Spleen (tissue), 11 donors: ENCODE data around the gene CIAPIN1. TPM values are rescaled to one million over a fixed set of nuclear protein-coding genes. Genes with fewer than 3 reads are reported as not detected.
A peak's percentile ranks its signal among the peaks of the same experiment; 100 is the strongest.

Experiments
- DNase-seq: peaks from one replicate; pipeline ENCODE4 v3.0.0-alpha.2; 2020
- H3K27ac ChIP-seq, 8 donors: fragments of 200-600 bp; sonication (generic) in 7 of 8; 1 replicate in 4 of 8; 2 replicates in 4 of 8; pipeline versions ENCODE4 v1.5.0 to v1.8.0; 2016 to 2021; ENCODE audit warnings: inconsistent platforms in 4 of 8, mild to moderate bottlenecking in 4 of 8, moderate library complexity in 1 of 8
- H3K27me3 ChIP-seq, 7 donors: fragments of 200-600 bp; sonication (generic) in 6 of 7; replicated peaks in 1 of 7; 1 replicate in 4 of 7; 2 replicates in 3 of 7; pipeline versions ENCODE4 v1.5.0 to v1.8.0; 2016 to 2021; ENCODE audit warnings: inconsistent platforms in 3 of 7, mild to moderate bottlenecking in 1 of 7
- H3K36me3 ChIP-seq, 6 donors: fragments of 200-600 bp; sonication (generic) in 5 of 6; 1 replicate in 4 of 6; 2 replicates in 2 of 6; pipeline versions ENCODE4 v1.5.0 to v1.8.0; 2016 to 2021; ENCODE audit warnings: inconsistent platforms in 2 of 6
- H3K4me1 ChIP-seq, 6 donors: fragments of 200-600 bp; sonication (generic) in 5 of 6; 1 replicate in 3 of 6; 2 replicates in 3 of 6; pipeline versions ENCODE4 v1.5.0 to v1.8.0; 2016 to 2021; ENCODE audit warnings: inconsistent platforms in 3 of 6
- H3K4me3 ChIP-seq, 8 donors: fragments of 200-600 bp; sonication (generic) in 7 of 8; 1 replicate in 4 of 8; 2 replicates in 4 of 8; pipeline versions ENCODE4 v1.5.0 to v1.8.0; 2016 to 2021; ENCODE audit warnings: inconsistent platforms in 4 of 8, mild to moderate bottlenecking in 4 of 8, moderate library complexity in 2 of 8
- H3K9me3 ChIP-seq, 8 donors: fragments of 200-600 bp; sonication (generic) in 7 of 8; 1 replicate in 4 of 8; 2 replicates in 4 of 8; pipeline versions ENCODE4 v1.5.0 to v1.8.0; 2016 to 2021; ENCODE audit warnings: inconsistent platforms in 4 of 8
- POLR2A ChIP-seq, 3 donors: fragments of 450-650 bp; IDR thresholded peaks; one replicate each; pipeline ENCODE4 v1.5.1; 2017; ENCODE audit warnings: antibody characterized with exemption in 3 of 3, mild to moderate bottlenecking in 1 of 3
- POLR2AphosphoS5 ChIP-seq, 3 donors: sonication (generic); formaldehyde crosslinking; IDR thresholded peaks; one replicate each; pipeline ENCODE4 v1.5.1; 2017; ENCODE audit warnings: antibody characterized with exemption in 3 of 3
- WGBS, 5 donors: extraction: QIAGEN DNeasy Blood & Tissue Kit in 3 of 5; methylation state at CpG; one replicate each; pipeline versions ENCODE4 v1.1.5 to v1.1.7; 2013 to 2018; 5-methylcytosine and 5-hydroxymethylcytosine counted together
- intact Hi-C: fragments of 100-400 bp; cut with DNase I; formaldehyde crosslinking; loops from one replicate; pipeline ENCODE4 v1.15.0; 2023; ENCODE audit warnings: low total_unique reads
- polyA plus RNA-seq, 3 donors: library from polyadenylated mRNA; stranded (reverse); fragments of 200-250 nt; gene quantifications; one replicate each; pipeline ENCODE4 v1.2.1, GENCODE V29; 2013
- total RNA-seq, 7 donors: library from RNA; depleted of rRNA in 3 of 7; stranded (reverse); fragments of >200 nt in 3 of 7; fragmentation: NEBNext Ultra II Directional in 4 of 7; extraction: Animal tissue kit (Norgen Biotek cat#: 25700) in 4 of 7; gene quantifications; one replicate each; pipeline versions ENCODE4 v1.1.0 to v1.2.1, GENCODE V29; 2016 to 2021
- TF ChIP-seq, protein P1 (sequence below), 11 experiments: fragments of 200-600 bp in 7 of 11; fragments of 450-650 bp in 4 of 11; sonication (generic) in 4 of 11; IDR thresholded peaks in 8 of 11; conservative IDR thresholded peaks in 3 of 11; 1 replicate in 7 of 11; 2 replicates in 4 of 11; pipeline versions ENCODE4 v1.4.0 to v1.8.0; 2016 to 2021; ENCODE audit warnings: antibody characterized with exemption in 11 of 11, inconsistent platforms in 4 of 11, mild to moderate bottlenecking in 1 of 11
- donor health status: healthy with polysubstance abuse.
- donor health status: DM: no; HTN: no; CAD: no; lungs with moderate emphysema.
- donor health status: DM: no; HTN: no; CAD: no.
- donor health status: Bipolar disorder and iron deficiency.
- donor health status: healthy.
- donor health status: DM: no; HTN: no; CAD: no.
- donor health status: DM: yes; HTN: yes; CAD: no.

Gene CIAPIN1
- total and polyA plus RNA-seq, 10 donors, result 19.6 to 39.8 (median 28.7) TPM

DNA sequence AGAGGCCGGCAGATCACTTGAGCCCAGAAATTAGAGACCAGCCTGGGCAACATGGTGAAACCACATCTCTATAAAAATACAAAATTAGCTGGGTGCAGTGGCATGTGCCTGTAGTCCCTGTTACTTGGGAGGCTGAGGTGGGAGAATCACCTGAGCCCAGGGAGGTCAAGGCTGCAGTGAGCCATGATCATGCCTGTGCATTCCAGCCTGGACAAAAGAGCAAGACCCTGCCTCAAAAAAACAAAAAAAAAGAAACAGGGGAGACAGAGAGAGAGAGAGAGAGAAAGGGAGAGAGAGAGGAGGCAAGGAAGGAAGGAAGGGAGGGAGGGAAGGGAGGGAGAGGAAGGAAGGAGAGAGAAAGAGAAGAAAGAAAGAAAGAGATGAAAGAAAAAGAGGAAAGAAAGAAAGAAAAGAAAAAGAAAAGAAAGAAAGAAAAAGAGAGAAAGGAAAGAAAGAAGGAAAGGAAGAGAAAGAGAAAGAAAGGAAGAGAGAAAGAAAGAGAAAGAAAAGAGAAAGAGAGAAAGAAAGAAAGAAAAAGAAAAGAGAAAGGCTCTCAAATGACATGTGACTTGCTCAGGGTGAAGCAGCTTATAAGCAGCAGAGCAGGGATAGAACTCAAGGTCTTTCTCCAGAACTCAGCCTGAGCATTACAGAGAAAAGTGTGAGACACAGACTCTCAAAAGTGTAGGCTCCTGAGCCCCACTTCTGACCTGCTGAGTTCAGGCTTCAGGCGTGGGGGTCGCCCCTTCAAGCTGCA is 59.4 kb downstream of the CIAPIN1 start:
- H3K27me3 ChIP-seq, result no peaks in the 10 kb centered on the region
- H3K27ac ChIP-seq, result no peak overlapping the region
- TF ChIP-seq POLR2A (IDR thresholded peaks at IDR 0.05) (no peak), POLR2AphosphoS5 (IDR thresholded peaks at IDR 0.05) (no peak)
- TF ChIP-seq, protein P1, sequence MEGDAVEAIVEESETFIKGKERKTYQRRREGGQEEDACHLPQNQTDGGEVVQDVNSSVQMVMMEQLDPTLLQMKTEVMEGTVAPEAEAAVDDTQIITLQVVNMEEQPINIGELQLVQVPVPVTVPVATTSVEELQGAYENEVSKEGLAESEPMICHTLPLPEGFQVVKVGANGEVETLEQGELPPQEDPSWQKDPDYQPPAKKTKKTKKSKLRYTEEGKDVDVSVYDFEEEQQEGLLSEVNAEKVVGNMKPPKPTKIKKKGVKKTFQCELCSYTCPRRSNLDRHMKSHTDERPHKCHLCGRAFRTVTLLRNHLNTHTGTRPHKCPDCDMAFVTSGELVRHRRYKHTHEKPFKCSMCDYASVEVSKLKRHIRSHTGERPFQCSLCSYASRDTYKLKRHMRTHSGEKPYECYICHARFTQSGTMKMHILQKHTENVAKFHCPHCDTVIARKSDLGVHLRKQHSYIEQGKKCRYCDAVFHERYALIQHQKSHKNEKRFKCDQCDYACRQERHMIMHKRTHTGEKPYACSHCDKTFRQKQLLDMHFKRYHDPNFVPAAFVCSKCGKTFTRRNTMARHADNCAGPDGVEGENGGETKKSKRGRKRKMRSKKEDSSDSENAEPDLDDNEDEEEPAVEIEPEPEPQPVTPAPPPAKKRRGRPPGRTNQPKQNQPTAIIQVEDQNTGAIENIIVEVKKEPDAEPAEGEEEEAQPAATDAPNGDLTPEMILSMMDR (IDR thresholded peaks at IDR 0.05 in 8 of 11, conservative IDR thresholded peaks at IDR 0.05 in 3 of 11), result no peak
- no peaks in the 10 kb centered on the region for H3K9me3 ChIP-seq
- 70 to 87% (median 85%) methylated on average over 3 of the region's 3 CpGs for WGBS, 5 donors
- intact Hi-C loops, result no loop called here
- no peak overlapping the region for H3K4me3 ChIP-seq
- peaks cover 0 to 18% (median 12%) of the 10 kb centered on the region in 6 donors for H3K4me1 ChIP-seq
- DNase-seq, result no peak
- no peaks in the 10 kb centered on the region for H3K36me3 ChIP-seq

DNA sequence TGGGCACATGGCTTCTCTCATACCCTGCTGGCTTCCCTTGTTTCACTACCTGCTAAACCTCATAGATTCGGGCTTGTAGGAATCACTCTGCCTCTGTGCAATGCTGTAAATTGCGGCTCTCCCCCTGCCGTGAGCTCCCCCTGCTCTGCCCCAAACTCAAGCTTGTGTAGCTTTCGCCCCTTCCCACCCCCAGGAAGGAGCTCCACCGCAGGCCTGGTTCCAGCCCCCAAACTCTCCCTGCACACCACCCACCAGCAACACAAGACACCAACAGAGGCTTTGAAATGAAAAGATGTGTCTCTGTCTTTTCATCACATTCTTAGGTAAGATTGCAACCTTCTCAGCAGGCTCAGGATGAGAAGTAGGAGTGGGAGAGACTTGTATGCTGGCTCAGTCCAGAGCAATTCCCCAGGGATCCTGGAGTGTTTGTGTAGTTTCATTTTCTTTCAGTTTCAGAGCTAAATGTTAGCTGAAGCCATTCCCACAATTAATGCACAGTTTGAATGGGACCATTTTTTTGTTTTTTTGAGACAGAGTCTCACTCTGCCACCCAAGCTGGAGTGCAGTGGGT is 60.7 kb downstream of the CIAPIN1 start:
- intact Hi-C loops, result no loop called here
- Histone ChIP-seq H3K36me3 (no peaks in the 10 kb centered on the region), H3K4me1 (peaks cover 0 to 26% (median 15%) of the 10 kb centered on the region in 6 donors), H3K9me3 (no peaks in the 10 kb centered on the region), H3K27me3 (no peaks in the 10 kb centered on the region), H3K4me3 (no peak overlapping the region), H3K27ac (no peak overlapping the region)
- TF ChIP-seq POLR2AphosphoS5 (IDR thresholded peaks at IDR 0.05), result no peak
- TF ChIP-seq, protein P1 (IDR thresholded peaks at IDR 0.05 in 8 of 11, conservative IDR thresholded peaks at IDR 0.05 in 3 of 11), result no peak
- peak; percentile 43 for DNase-seq
- WGBS, 5 donors, result 79 to 91% (median 87%) methylated on average over 5 of the region's 5 CpGs

DNA sequence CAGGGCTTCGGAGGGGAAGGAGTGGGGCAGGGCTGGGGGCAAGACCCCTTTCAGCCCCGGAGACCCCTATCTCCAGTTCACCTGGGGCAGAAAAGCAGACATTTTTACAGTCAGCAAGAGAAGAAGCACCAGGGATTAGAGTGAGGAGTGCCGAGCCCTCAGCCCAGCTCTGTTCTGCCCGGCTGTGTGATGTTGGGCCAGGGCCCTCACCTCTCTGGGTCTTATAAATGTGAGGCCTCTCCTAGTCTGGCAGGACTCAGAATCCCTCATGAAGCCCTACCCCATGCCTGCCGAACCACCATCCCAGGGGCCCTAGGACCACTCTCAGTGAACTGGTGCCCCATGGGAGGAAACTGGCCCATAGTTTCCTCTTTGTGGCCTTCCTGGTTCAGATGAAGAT is 62.1 kb downstream of the CIAPIN1 start:
- Histone ChIP-seq H3K4me3 (no peak overlapping the region), H3K36me3 (no peaks in the 10 kb centered on the region), H3K27me3 (no peaks in the 10 kb centered on the region), H3K4me1 (peaks cover 0 to 37% (median 28%) of the 10 kb centered on the region in 6 donors), H3K27ac (no peak overlapping the region), H3K9me3 (no peaks in the 10 kb centered on the region)
- WGBS, 5 donors, result 80 to 92% (median 83%) methylated on average over 2 to 5 of the region's 5 CpGs
- intact Hi-C loops, result no loop called here
- peak; percentile 23 for DNase-seq
- TF ChIP-seq, protein P1 (IDR thresholded peaks at IDR 0.05 in 8 of 11, conservative IDR thresholded peaks at IDR 0.05 in 3 of 11), result no peak

DNA sequence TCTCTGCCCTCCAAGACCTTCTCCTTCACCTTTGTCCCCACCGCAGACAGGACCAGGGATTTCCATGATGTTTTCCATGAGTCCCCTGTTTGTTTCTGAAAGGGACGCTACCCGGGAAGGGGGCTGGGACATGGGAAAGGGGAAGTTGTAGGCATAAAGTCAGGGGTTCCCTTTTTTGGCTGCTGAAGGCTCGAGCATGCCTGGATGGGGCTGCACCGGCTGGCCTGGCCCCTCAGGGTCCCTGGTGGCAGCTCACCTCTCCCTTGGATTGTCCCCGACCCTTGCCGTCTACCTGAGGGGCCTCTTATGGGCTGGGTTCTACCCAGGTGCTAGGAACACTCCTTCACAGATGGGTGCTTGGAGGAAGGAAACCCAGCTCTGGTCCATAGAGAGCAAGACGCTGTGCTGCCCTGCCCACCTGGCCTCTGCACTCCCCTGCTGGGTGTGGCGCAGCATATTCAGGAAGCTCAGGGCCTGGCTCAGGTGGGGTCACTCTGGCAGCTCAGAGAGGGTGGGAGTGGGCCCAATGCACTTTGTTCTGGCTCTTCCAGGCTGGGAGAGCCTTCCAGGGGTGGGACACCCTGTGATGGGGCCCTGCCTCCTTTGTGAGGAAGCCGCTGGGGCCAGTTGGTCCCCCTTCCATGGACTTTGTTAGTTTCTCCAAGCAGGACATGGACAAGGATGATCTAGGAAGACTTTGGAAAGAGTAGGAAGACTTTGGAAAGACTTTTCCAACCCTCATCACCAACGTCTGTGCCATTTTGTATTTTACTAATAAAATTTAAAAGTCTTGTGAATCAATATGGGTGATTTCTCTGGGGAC is 62.7 kb downstream of the CIAPIN1 start:
- Histone ChIP-seq H3K4me3 (no peak overlapping the region), H3K36me3 (no peaks in the 10 kb centered on the region), H3K9me3 (no peaks in the 10 kb centered on the region), H3K27ac (peak overlapping the region in 1 of 8 donors; percentile 36), H3K27me3 (no peaks in the 10 kb centered on the region), H3K4me1 (peaks cover 0 to 37% (median 28%) of the 10 kb centered on the region in 6 donors)
- intact Hi-C loops, result no loop called here
- peak in 1 of 3 donors; percentile 32 for TF ChIP-seq POLR2AphosphoS5 (IDR thresholded peaks at IDR 0.05)
- TF ChIP-seq, protein P1 (IDR thresholded peaks at IDR 0.05 in 8 of 11, conservative IDR thresholded peaks at IDR 0.05 in 3 of 11), result no peak
- TF ChIP-seq POLR2A (IDR thresholded peaks at IDR 0.05), result no peak
- no peak for DNase-seq
- 36 to 47% (median 44%) methylated on average over 9 to 11 of the region's 11 CpGs for WGBS, 5 donors
